HG02571 (cell line): ENCODE measurements around the gene LAMA5.

Experiments
- ATAC-seq: cut with Tn5 transposase; IDR thresholded peaks from one replicate; pipeline ENCODE4 v1.9.1; 2021; ENCODE audit warnings: mild to moderate bottlenecking, moderate library complexity; ENCODE audit not compliant: unreplicated experiment

The LAMA5 gene

GRCh38 chr20:62405108-62405980, 38.2 kb upstream of the LAMA5 start:
- ATAC-seq = no peak

- ATAC-seq = no peak
These were observed 37.6 kb upstream of the LAMA5 start for GRCh38 chr20:62404761-62405107.

- ATAC-seq = no peak
These were observed 37.1 kb upstream of the LAMA5 start for GRCh38 chr20:62404112-62404665.

GRCh38 chr20:62403331-62403730, 36.2 kb upstream of the LAMA5 start:
- ATAC-seq = no peak

- ATAC-seq = no peak
These were observed 35.5 kb upstream of the LAMA5 start for GRCh38 chr20:62402456-62403150.

GRCh38 chr20:62401331-62401779, 34.2 kb upstream of the LAMA5 start:
- no peak for ATAC-seq

- ATAC-seq = no peak
These were observed 33.4 kb upstream of the LAMA5 start for GRCh38 chr20:62400541-62400940.

GRCh38 chr20:62400021-62400420, 32.9 kb upstream of the LAMA5 start:
- ATAC-seq = no peak

- ATAC-seq = no peak
These were observed 31.2 kb upstream of the LAMA5 start for GRCh38 chr20:62398120-62398821.

- ATAC-seq = no peak
These were observed 29.5 kb upstream of the LAMA5 start for GRCh38 chr20:62396367-62397239.

- no peak for ATAC-seq
These were observed 28.5 kb upstream of the LAMA5 start for GRCh38 chr20:62395311-62396242.

GRCh38 chr20:62394248-62395245, 27.4 kb upstream of the LAMA5 start:
- no peak for ATAC-seq

- no peak for ATAC-seq
These were observed 26.7 kb upstream of the LAMA5 start for GRCh38 chr20:62393830-62394229.

GRCh38 chr20:62393335-62393665, 26.2 kb upstream of the LAMA5 start:
- no peak for ATAC-seq

- no peak for ATAC-seq
These were observed 25.7 kb upstream of the LAMA5 start for GRCh38 chr20:62392621-62393334.

- no peak for ATAC-seq
These were observed 24.9 kb upstream of the LAMA5 start for GRCh38 chr20:62392077-62392418.

GRCh38 chr20:62391165-62392076, 24.3 kb upstream of the LAMA5 start:
- ATAC-seq = no peak
